Effector memory CD4-positive, alpha-beta T cell (primary cell): ENCODE data around the gene PRDM11.

Source experiments
- DNase-seq, 3 donors: peaks; one replicate each; pipeline ENCODE4 v3.0.0-alpha.2; 2020
- H3K27ac ChIP-seq: 2 replicates; pipeline ENCODE4 v1.7.0; 2013; ENCODE audit warnings: mild to moderate bottlenecking, low read length, moderate library complexity; ENCODE audit not compliant: insufficient read depth, poor library complexity, severe bottlenecking
- H3K27me3 ChIP-seq: replicated peaks from 2 replicates; pipeline ENCODE4 v1.7.0; 2013; ENCODE audit warnings: mild to moderate bottlenecking, low read length; ENCODE audit not compliant: insufficient read depth, control insufficient read depth, poor library complexity, severe bottlenecking
- H3K36me3 ChIP-seq: 2 replicates; pipeline ENCODE4 v1.7.0; 2013; ENCODE audit warnings: mild to moderate bottlenecking, low read length, moderate library complexity; ENCODE audit not compliant: control insufficient read depth, insufficient read depth
- H3K4me1 ChIP-seq: 2 replicates; pipeline ENCODE4 v1.7.0; 2013; ENCODE audit warnings: low read length, mild to moderate bottlenecking; ENCODE audit not compliant: control insufficient read depth, insufficient read depth, poor library complexity, severe bottlenecking
- H3K4me3 ChIP-seq: 2 replicates; pipeline ENCODE4 v1.7.0; 2013; ENCODE audit warnings: low read length, low read depth, mild to moderate bottlenecking; ENCODE audit not compliant: insufficient read depth, poor library complexity, severe bottlenecking
- H3K9me3 ChIP-seq: 2 replicates; pipeline ENCODE4 v1.7.0; 2013; ENCODE audit warnings: mild to moderate bottlenecking, low read length, moderate library complexity; ENCODE audit not compliant: control insufficient read depth

The PRDM11 gene

GRCh38 chr11:45173064-45173463 is 26.6 kb downstream of the PRDM11 start:
- Histone ChIP-seq H3K27ac (no peak overlapping the region), H3K9me3 (no peaks in the 10 kb centered on the region), H3K27me3 (no peaks in the 10 kb centered on the region), H3K4me1 (no peaks in the 10 kb centered on the region), H3K36me3 (no peaks in the 10 kb centered on the region), H3K4me3 (no peak overlapping the region)
- no peak for DNase-seq

GRCh38 chr11:45174168-45174835 is 27.9 kb downstream of the PRDM11 start:
- H3K27me3 ChIP-seq, result peaks cover 5% of the 10 kb centered on the region
- no peaks in the 10 kb centered on the region for H3K4me1 ChIP-seq
- no peak for DNase-seq
- no peaks in the 10 kb centered on the region for H3K9me3 ChIP-seq
- no peak overlapping the region for H3K4me3 ChIP-seq
- no peak overlapping the region for H3K27ac ChIP-seq
- H3K36me3 ChIP-seq, result no peaks in the 10 kb centered on the region

- Histone ChIP-seq H3K9me3 (no peaks in the 10 kb centered on the region), H3K4me1 (peaks cover 3% of the 10 kb centered on the region), H3K36me3 (no peaks in the 10 kb centered on the region), H3K27ac (no peak overlapping the region), H3K27me3 (peaks cover 9% of the 10 kb centered on the region), H3K4me3 (no peak overlapping the region)
- DNase-seq, result no peak
These were observed 28.5 kb downstream of the PRDM11 start for GRCh38 chr11:45174963-45175362.

GRCh38 chr11:45176996-45177395 is 30.6 kb downstream of the PRDM11 start:
- Histone ChIP-seq H3K36me3 (peaks cover under 1% of the 10 kb centered on the region), H3K4me3 (no peak overlapping the region), H3K27ac (no peak overlapping the region), H3K4me1 (peaks cover 6% of the 10 kb centered on the region), H3K27me3 (peaks cover 11% of the 10 kb centered on the region), H3K9me3 (no peaks in the 10 kb centered on the region)
- DNase-seq, result no peak

GRCh38 chr11:45178223-45178622 is 31.8 kb downstream of the PRDM11 start:
- peaks cover 11% of the 10 kb centered on the region for H3K27me3 ChIP-seq
- no peak overlapping the region for H3K4me3 ChIP-seq
- DNase-seq, result no peak
- H3K36me3 ChIP-seq, result peaks cover 11% of the 10 kb centered on the region
- H3K9me3 ChIP-seq, result no peaks in the 10 kb centered on the region
- H3K4me1 ChIP-seq, result peaks cover 6% of the 10 kb centered on the region
- no peak overlapping the region for H3K27ac ChIP-seq

- no peak for DNase-seq
- no peaks in the 10 kb centered on the region for H3K9me3 ChIP-seq
- peaks cover 6% of the 10 kb centered on the region for H3K4me1 ChIP-seq
- H3K4me3 ChIP-seq, result no peak overlapping the region
- peaks cover 11% of the 10 kb centered on the region for H3K27me3 ChIP-seq
- no peak overlapping the region for H3K27ac ChIP-seq
- peaks cover 18% of the 10 kb centered on the region for H3K36me3 ChIP-seq
These were observed 32.6 kb downstream of the PRDM11 start for GRCh38 chr11:45178890-45179671.

- Histone ChIP-seq H3K36me3 (peaks cover 21% of the 10 kb centered on the region), H3K9me3 (no peaks in the 10 kb centered on the region), H3K27me3 (peaks cover 11% of the 10 kb centered on the region), H3K4me1 (peaks cover 6% of the 10 kb centered on the region), H3K27ac (no peak overlapping the region), H3K4me3 (no peak overlapping the region)
- no peak for DNase-seq
These were observed 33.3 kb downstream of the PRDM11 start for GRCh38 chr11:45179686-45180178.

- Histone ChIP-seq H3K36me3 (peaks cover 21% of the 10 kb centered on the region), H3K27me3 (peaks cover 11% of the 10 kb centered on the region), H3K27ac (no peak overlapping the region), H3K9me3 (no peaks in the 10 kb centered on the region), H3K4me1 (peaks cover 6% of the 10 kb centered on the region), H3K4me3 (no peak overlapping the region)
- DNase-seq, result no peak
These were observed 33.9 kb downstream of the PRDM11 start for GRCh38 chr11:45180179-45180847.

GRCh38 chr11:45180848-45181192 is 34.4 kb downstream of the PRDM11 start:
- Histone ChIP-seq H3K4me3 (no peak overlapping the region), H3K27ac (no peak overlapping the region)
- DNase-seq, result peak in 1 of 3 donors; percentile 3

More at GRCh38 chr11:45180848-45181192, 34.4 kb downstream of the PRDM11 start:
- Histone ChIP-seq H3K27me3 (peaks cover 11% of the 10 kb centered on the region), H3K36me3 (peaks cover 21% of the 10 kb centered on the region), H3K9me3 (no peaks in the 10 kb centered on the region), H3K4me1 (peaks cover 6% of the 10 kb centered on the region)
